GM12801 (cell line): ENCODE data around the gene SPTAN1.

ENCODE experiments used
- TF ChIP-seq, protein P1 (sequence below): IDR thresholded peaks from one replicate; pipeline ENCODE4 v1.5.1; 2011; ENCODE audit warnings: control low read depth; ENCODE audit not compliant: insufficient read length; ENCODE audit errors: extremely low read depth

SPTAN1 gene

GRCh38 chr9:128626181-128626580, 73.8 kb downstream of the SPTAN1 start:
- TF ChIP-seq, protein P1, sequence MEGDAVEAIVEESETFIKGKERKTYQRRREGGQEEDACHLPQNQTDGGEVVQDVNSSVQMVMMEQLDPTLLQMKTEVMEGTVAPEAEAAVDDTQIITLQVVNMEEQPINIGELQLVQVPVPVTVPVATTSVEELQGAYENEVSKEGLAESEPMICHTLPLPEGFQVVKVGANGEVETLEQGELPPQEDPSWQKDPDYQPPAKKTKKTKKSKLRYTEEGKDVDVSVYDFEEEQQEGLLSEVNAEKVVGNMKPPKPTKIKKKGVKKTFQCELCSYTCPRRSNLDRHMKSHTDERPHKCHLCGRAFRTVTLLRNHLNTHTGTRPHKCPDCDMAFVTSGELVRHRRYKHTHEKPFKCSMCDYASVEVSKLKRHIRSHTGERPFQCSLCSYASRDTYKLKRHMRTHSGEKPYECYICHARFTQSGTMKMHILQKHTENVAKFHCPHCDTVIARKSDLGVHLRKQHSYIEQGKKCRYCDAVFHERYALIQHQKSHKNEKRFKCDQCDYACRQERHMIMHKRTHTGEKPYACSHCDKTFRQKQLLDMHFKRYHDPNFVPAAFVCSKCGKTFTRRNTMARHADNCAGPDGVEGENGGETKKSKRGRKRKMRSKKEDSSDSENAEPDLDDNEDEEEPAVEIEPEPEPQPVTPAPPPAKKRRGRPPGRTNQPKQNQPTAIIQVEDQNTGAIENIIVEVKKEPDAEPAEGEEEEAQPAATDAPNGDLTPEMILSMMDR: no peak

GRCh38 chr9:128627127-128627715, 74.8 kb downstream of the SPTAN1 start:
- TF ChIP-seq, protein P1: no peak

GRCh38 chr9:128627906-128628305, 75.5 kb downstream of the SPTAN1 start:
- TF ChIP-seq, protein P1: no peak

DNA sequence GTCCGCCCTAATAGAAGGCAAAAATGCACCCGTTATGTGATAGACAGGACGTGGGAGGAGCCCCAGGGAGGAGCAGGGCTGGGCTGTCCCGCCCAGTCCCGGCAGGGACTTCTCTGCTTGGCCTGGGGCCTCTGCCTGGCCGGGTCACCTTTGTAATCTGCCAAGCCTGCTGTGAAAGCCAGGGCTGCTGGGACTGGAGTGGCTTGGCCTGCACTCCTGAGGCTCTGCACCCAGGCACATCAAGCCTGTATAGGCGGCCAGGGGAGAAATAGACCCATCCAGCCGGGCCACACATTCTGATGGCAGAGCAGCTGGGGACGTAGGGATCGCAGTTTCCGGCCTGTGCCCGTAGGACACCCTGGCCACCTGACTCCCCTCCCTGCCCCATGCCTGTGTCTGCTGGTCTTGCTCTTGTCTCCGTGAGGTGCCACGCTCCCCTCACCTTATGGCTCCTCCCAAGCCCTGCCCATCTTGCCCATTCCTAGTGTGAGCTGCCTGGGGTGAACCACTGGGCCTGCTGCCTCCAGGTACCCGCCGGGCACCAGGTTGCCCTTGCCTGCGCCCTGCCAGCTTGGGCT, 76.2 kb downstream of the SPTAN1 start:
- TF ChIP-seq, protein P1: no peak

DNA sequence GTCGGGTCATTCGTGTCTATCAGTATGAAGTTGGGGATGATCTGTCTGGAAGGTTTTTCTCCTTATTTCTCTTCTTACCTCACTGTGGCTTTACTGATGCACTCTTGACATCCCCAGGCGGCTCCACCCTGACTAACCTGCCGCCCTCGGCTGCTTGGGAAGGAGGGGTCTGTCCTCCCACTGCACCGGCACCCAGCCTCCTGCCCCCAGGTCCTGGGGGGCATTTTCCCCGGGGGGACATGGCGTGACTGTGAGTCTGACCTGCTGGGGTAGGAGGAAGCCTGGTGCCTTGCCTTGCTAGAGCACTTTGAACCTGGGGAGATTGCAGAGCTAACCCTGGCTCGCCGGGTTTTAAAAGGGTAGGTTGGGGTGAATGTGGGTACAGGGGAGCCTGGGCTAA, 76.7 kb downstream of the SPTAN1 start:
- TF ChIP-seq, protein P1: no peak

DNA sequence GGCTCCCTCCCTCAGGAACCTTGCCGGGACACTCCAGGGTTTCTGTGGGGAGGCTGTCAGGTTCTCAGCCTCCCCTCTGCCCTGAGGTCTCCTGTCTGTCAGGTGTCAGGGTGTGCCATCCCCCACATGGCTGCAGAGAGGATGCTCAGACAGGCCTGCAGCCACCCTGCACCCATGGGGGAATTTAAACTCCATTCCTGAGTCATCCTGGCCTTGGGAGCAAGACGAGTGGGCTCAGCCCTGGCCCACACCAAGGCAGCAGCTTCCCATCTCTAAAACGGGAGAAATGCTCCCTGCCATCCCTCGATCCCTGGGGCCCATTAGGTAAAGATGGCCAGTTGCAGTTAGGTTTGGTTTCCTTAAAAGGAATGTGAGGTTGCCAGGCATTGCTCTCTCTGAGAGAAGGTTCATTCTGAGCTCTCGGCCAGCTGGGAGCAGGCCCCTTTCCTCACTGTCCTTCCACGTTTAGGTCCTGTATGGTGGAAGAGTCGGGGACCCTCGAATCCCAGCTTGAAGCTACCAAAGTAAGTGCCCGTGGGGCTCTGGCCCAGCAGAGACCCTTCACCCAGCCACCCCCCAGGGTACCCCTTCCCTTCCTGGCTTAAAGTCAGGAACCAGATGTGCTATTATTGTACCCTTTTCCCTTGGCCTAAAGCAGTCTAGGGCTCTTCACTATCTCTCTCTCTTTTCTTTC, 77.6 kb downstream of the SPTAN1 start:
- TF ChIP-seq, protein P1: no peak

- TF ChIP-seq, protein P1: no peak
These were observed 79.2 kb downstream of the SPTAN1 start for GRCh38 chr9:128631636-128632035.
